ENCODE results near the gene ACSL1. TPM values are rescaled to one million over a fixed set of nuclear protein-coding genes. Genes with fewer than 3 reads are reported as not detected.
"Not testable (repeated sequence)": the region's sequence is repeated elsewhere in the genome, so short reads cannot be mapped to it uniquely, and the experiment has no call there.

Gene ACSL1
- total RNA-seq, 1 donor, result 57.5 TPM

GRCh38 chr4:184743650-184744049, 82.1 kb downstream of the ACSL1 start:
- no peak for TF ChIP-seq CTCF (IDR thresholded peaks at IDR 0.05; ENCODE audit: extremely low read depth, low read depth, low read length)
- no peaks in the 10 kb centered on the region for H3K79me2 ChIP-seq (ENCODE audit: insufficient read depth, low read length)
- no peaks in the 10 kb centered on the region for H3K9me3 ChIP-seq (ENCODE audit: low read depth, low read length)
- H3K27me3 ChIP-seq (ENCODE audit: insufficient read depth, low read length), result no peaks in the 10 kb centered on the region
- no peaks in the 10 kb centered on the region for H3K36me3 ChIP-seq (ENCODE audit: insufficient read depth, low read length)
- no peak overlapping the region for H3K4me3 ChIP-seq (ENCODE audit: insufficient read depth, low read length)
- H3K27ac ChIP-seq (ENCODE audit: low read depth, low read length), result no peak overlapping the region
- H3K4me2 ChIP-seq (ENCODE audit: insufficient read depth, low read length), result no peak overlapping the region
- H3K4me1 ChIP-seq (ENCODE audit: insufficient read depth, low read length), result peaks cover 15% of the 10 kb centered on the region
- peak; percentile 76 for DNase-seq (ENCODE audit: insufficient read length, low spot score, missing footprints)
- no peaks in the 10 kb centered on the region for H4K20me1 ChIP-seq (ENCODE audit: insufficient read depth, low read length)
- H2AFZ ChIP-seq (ENCODE audit: low read length), result peak overlapping the region; percentile 21

- H3K4me3 ChIP-seq (ENCODE audit: insufficient read depth, low read length); H3K4me2 ChIP-seq (ENCODE audit: insufficient read depth, low read length); H3K27me3 ChIP-seq (ENCODE audit: insufficient read depth, low read length); H4K20me1 ChIP-seq (ENCODE audit: insufficient read depth, low read length); H3K79me2 ChIP-seq (ENCODE audit: insufficient read depth, low read length); DNase-seq (ENCODE audit: insufficient read length, low spot score, missing footprints); H3K36me3 ChIP-seq (ENCODE audit: insufficient read depth, low read length); H3K27ac ChIP-seq (ENCODE audit: low read depth, low read length); H2AFZ ChIP-seq (ENCODE audit: low read length); H3K9me3 ChIP-seq (ENCODE audit: low read depth, low read length); H3K4me1 ChIP-seq (ENCODE audit: insufficient read depth, low read length): not testable (repeated sequence)
These were observed 84.1 kb downstream of the ACSL1 start for GRCh38 chr4:184741651-184742050.

GRCh38 chr4:184740980-184741391, 84.8 kb downstream of the ACSL1 start:
- Histone ChIP-seq H3K4me1 (ENCODE audit: insufficient read depth, low read length) (peaks cover 2% of the 10 kb centered on the region), H3K79me2 (ENCODE audit: insufficient read depth, low read length) (no peaks in the 10 kb centered on the region), H3K36me3 (ENCODE audit: insufficient read depth, low read length) (no peaks in the 10 kb centered on the region), H3K9me3 (ENCODE audit: low read depth, low read length) (no peaks in the 10 kb centered on the region), H3K27me3 (ENCODE audit: insufficient read depth, low read length) (no peaks in the 10 kb centered on the region), H3K4me3 (ENCODE audit: insufficient read depth, low read length) (no peak overlapping the region), H3K4me2 (ENCODE audit: insufficient read depth, low read length) (no peak overlapping the region), H3K27ac (ENCODE audit: low read depth, low read length) (no peak overlapping the region), H2AFZ (ENCODE audit: low read length) (no peak overlapping the region), H4K20me1 (ENCODE audit: insufficient read depth, low read length) (no peaks in the 10 kb centered on the region)
- no peak for TF ChIP-seq CTCF (IDR thresholded peaks at IDR 0.05; ENCODE audit: extremely low read depth, low read depth, low read length)
- DNase-seq (ENCODE audit: insufficient read length, low spot score, missing footprints), result no peak

- not testable (repeated sequence) for H3K4me3 ChIP-seq (ENCODE audit: insufficient read depth, low read length); H3K79me2 ChIP-seq (ENCODE audit: insufficient read depth, low read length); H3K27ac ChIP-seq (ENCODE audit: low read depth, low read length); H3K4me1 ChIP-seq (ENCODE audit: insufficient read depth, low read length); H3K27me3 ChIP-seq (ENCODE audit: insufficient read depth, low read length); H3K4me2 ChIP-seq (ENCODE audit: insufficient read depth, low read length); H3K36me3 ChIP-seq (ENCODE audit: insufficient read depth, low read length); H4K20me1 ChIP-seq (ENCODE audit: insufficient read depth, low read length); H2AFZ ChIP-seq (ENCODE audit: low read length); H3K9me3 ChIP-seq (ENCODE audit: low read depth, low read length); DNase-seq (ENCODE audit: insufficient read length, low spot score, missing footprints)
These were observed 86.2 kb downstream of the ACSL1 start for GRCh38 chr4:184739575-184739974.

GRCh38 chr4:184734758-184735157, 91.0 kb downstream of the ACSL1 start:
- Histone ChIP-seq H3K36me3 (ENCODE audit: insufficient read depth, low read length) (no peaks in the 10 kb centered on the region), H3K27ac (ENCODE audit: low read depth, low read length) (peak overlapping the region; percentile 59), H2AFZ (ENCODE audit: low read length) (peak overlapping the region; percentile 98), H3K4me3 (ENCODE audit: insufficient read depth, low read length) (peak overlapping the region; percentile 88), H3K27me3 (ENCODE audit: insufficient read depth, low read length) (no peaks in the 10 kb centered on the region), H3K9me3 (ENCODE audit: low read depth, low read length) (no peaks in the 10 kb centered on the region), H3K4me1 (ENCODE audit: insufficient read depth, low read length) (peaks cover 18% of the 10 kb centered on the region), H4K20me1 (ENCODE audit: insufficient read depth, low read length) (no peaks in the 10 kb centered on the region), H3K4me2 (ENCODE audit: insufficient read depth, low read length) (peak overlapping the region; percentile 96), H3K79me2 (ENCODE audit: insufficient read depth, low read length) (peaks cover 33% of the 10 kb centered on the region)
- TF ChIP-seq CTCF (IDR thresholded peaks at IDR 0.05; ENCODE audit: extremely low read depth, low read depth, low read length), result no peak
- DNase-seq (ENCODE audit: insufficient read length, low spot score, missing footprints), result no peak
